HCT116 (cell line): ENCODE measurements around the gene SEMA3E. TPM values are rescaled to one million over a fixed set of nuclear protein-coding genes. Genes with fewer than 3 reads are reported as not detected.

ENCODE experiments used
- ATAC-seq: fragments of 200-7000 bp; cut with Tn5 transposase; 2 replicates; pipeline ENCODE4 v1.9.1; 2020; ENCODE audit warnings: mild to moderate bottlenecking, moderate library complexity
- BruUV-seq: library from RNA; stranded (reverse); fragments of 400-500 nt; replicated peaks from 2 replicates; lab custom pipeline; 2021; lab: Mats Ljungman, UMichigan
- CTCF ChIA-PET: fragments of 300-600 bp; sonication (Branson Sonifier 250); formaldehyde crosslinking; loops from one replicate; lab custom pipeline; 2021; ENCODE audit warnings: antibody characterized with exemption; lab: Charles Lee
- POLR2A ChIA-PET: fragments of 300-600, 350-600 bp; sonication (Branson Sonifier 250); formaldehyde crosslinking; loops from one replicate; lab custom pipeline; 2021; ENCODE audit warnings: antibody characterized with exemption; lab: Charles Lee
- RAD21 ChIA-PET, 2 experiments: fragments of 300-600 bp; sonication (Branson Sonifier 250); formaldehyde crosslinking; loops; one replicate each; lab custom pipeline; 2023; ENCODE audit warnings: low total read pairs in 2 of 2; ENCODE audit not compliant: uncharacterized antibody in 2 of 2, unreplicated experiment in 2 of 2, low non-redundant PET in 1 of 2; lab: Charles Lee
- DNase-seq: peaks from one replicate; pipeline ENCODE4 v3.0.0-alpha.2; 2010; ENCODE audit warnings: low read depth, low spot score
- H2AFZ ChIP-seq: fragments of 200-600 bp; shearing (Covaris generic), sonication (generic); 2 replicates; pipeline ENCODE4 v1.6.1; 2017; ENCODE audit warnings: low read depth, mixed run types, mixed read lengths, antibody characterized with exemption, low read length; ENCODE audit not compliant: poor library complexity, severe bottlenecking
- H3K27ac ChIP-seq: 2 replicates; pipeline ENCODE4 v1.5.1; 2012; ENCODE audit warnings: low read depth, low read length
- H3K27me3 ChIP-seq: fragments of 200-600 bp; sonication (generic); 2 replicates; pipeline ENCODE4 v1.6.1; 2016; ENCODE audit warnings: mixed run types, low read length, mixed read lengths; ENCODE audit not compliant: insufficient read depth
- H3K36me3 ChIP-seq, 2 experiments: fragments of 200-500 bp in 1 of 2; fragments of 200-600 bp in 1 of 2; sonication (Bioruptor generic) in 1 of 2; sonication (generic) in 1 of 2; 2 replicates each; pipeline versions ENCODE4 v1.5.1 to v1.6.1; 2014 to 2016; ENCODE audit warnings: low read length in 2 of 2, inconsistent platforms in 1 of 2, mixed read lengths in 1 of 2, mixed run types in 1 of 2; ENCODE audit not compliant: insufficient read depth in 2 of 2, control insufficient read depth in 1 of 2
- H3K4me1 ChIP-seq, 2 experiments: fragments of 200-600 bp in 1 of 2; sonication (generic) in 1 of 2; 2 replicates each; pipeline versions ENCODE4 v1.5.1 to v1.6.1; 2012 to 2017; ENCODE audit warnings: low read length in 2 of 2, inconsistent platforms in 1 of 2, mild to moderate bottlenecking in 1 of 2, mixed read lengths in 1 of 2, mixed run types in 1 of 2, moderate library complexity in 1 of 2; ENCODE audit not compliant: insufficient read depth in 2 of 2, control insufficient read depth in 1 of 2
- H3K4me2 ChIP-seq: fragments of 200-600 bp; sonication (generic); 2 replicates; pipeline ENCODE4 v1.6.1; 2017; ENCODE audit warnings: mixed run types, low read length, mixed read lengths
- H3K4me3 ChIP-seq, 2 experiments: fragments of 200-600 bp in 1 of 2; sonication (generic) in 1 of 2; replicated peaks in 1 of 2; 2 replicates each; pipeline ENCODE4 v1.5.1; 2011 to 2016; ENCODE audit warnings: low read length in 2 of 2, control low read depth in 1 of 2, low read depth in 1 of 2, mild to moderate bottlenecking in 1 of 2, mixed read lengths in 1 of 2, mixed run types in 1 of 2
- H3K79me2 ChIP-seq: fragments of 200-600 bp; sonication (generic); 2 replicates; pipeline ENCODE4 v1.6.1; 2017; ENCODE audit warnings: mild to moderate bottlenecking, mixed run types, low read length, moderate library complexity, mixed read lengths; ENCODE audit not compliant: insufficient read depth
- H3K9ac ChIP-seq: fragments of 200-600 bp; sonication (generic); 2 replicates; pipeline ENCODE4 v1.6.1; 2016; ENCODE audit warnings: low read length, mixed read lengths
- H3K9me2 ChIP-seq: fragments of 200-600 bp; sonication (generic), shearing (Covaris generic); 2 replicates; pipeline ENCODE4 v1.6.1; 2017; ENCODE audit warnings: mixed run types, mild to moderate bottlenecking, moderate library complexity; ENCODE audit not compliant: insufficient read depth
- H3K9me3 ChIP-seq, 2 experiments: fragments of 200-500 bp in 1 of 2; fragments of 200-600 bp in 1 of 2; sonication (Bioruptor generic) in 1 of 2; sonication (generic) in 1 of 2; 2 replicates each; pipeline ENCODE4 v1.6.1; 2014 to 2017; ENCODE audit warnings: low read length in 2 of 2, mixed read lengths in 2 of 2, inconsistent platforms in 1 of 2, low read depth in 1 of 2, mild to moderate bottlenecking in 1 of 2, mixed run types in 1 of 2, moderate library complexity in 1 of 2; ENCODE audit not compliant: control insufficient read depth in 1 of 2, insufficient read depth in 1 of 2
- H4K20me1 ChIP-seq: fragments of 200-600 bp; sonication (generic), shearing (Covaris generic); 2 replicates; pipeline ENCODE4 v1.6.1; 2017; ENCODE audit warnings: mixed run types, mild to moderate bottlenecking, moderate library complexity; ENCODE audit not compliant: insufficient read depth
- CBX3 ChIP-seq: IDR thresholded peaks from 2 replicates; pipeline ENCODE4 v1.6.1; 2012; ENCODE audit warnings: low read depth
- CEBPB ChIP-seq: IDR thresholded peaks from 2 replicates; pipeline ENCODE4 v1.6.1; 2012; ENCODE audit warnings: low read depth
- ELF1 ChIP-seq: IDR thresholded peaks from 2 replicates; pipeline ENCODE4 v1.6.1; 2012; ENCODE audit warnings: low read depth, borderline replicate concordance
- EZH2 ChIP-seq: fragments of 200-600 bp; sonication (generic); IDR thresholded peaks from 2 replicates; pipeline ENCODE4 v1.6.1; 2017; ENCODE audit warnings: antibody characterized with exemption, mixed run types
- FOSL1 ChIP-seq: IDR thresholded peaks from 2 replicates; pipeline ENCODE4 v1.6.1; 2012; ENCODE audit warnings: low read depth
- JUND ChIP-seq: IDR thresholded peaks from 2 replicates; pipeline ENCODE4 v1.6.1; 2012
- MAX ChIP-seq: IDR thresholded peaks from 2 replicates; pipeline ENCODE4 v1.6.1; 2012
- POLR2A ChIP-seq: IDR thresholded peaks from 2 replicates; pipeline ENCODE4 v1.7.0; 2011; ENCODE audit warnings: borderline replicate concordance; ENCODE audit not compliant: insufficient read depth, insufficient read length; ENCODE audit errors: extremely low read depth
- RAD21 ChIP-seq: IDR thresholded peaks from 2 replicates; pipeline ENCODE4 v1.6.1; 2012; ENCODE audit warnings: low read depth, mild to moderate bottlenecking
- SIN3A ChIP-seq: IDR thresholded peaks from 2 replicates; pipeline ENCODE4 v1.6.1; 2012; ENCODE audit warnings: low read depth
- SRF ChIP-seq: IDR thresholded peaks from 2 replicates; pipeline ENCODE4 v1.6.1; 2012; ENCODE audit warnings: low read depth
- TCF7L2 ChIP-seq: IDR thresholded peaks from 2 replicates; pipeline ENCODE4 v1.7.0; 2011; ENCODE audit warnings: borderline replicate concordance, inconsistent platforms; ENCODE audit not compliant: insufficient read depth, insufficient read length; ENCODE audit errors: extremely low read depth
- YY1 ChIP-seq: IDR thresholded peaks from 2 replicates; pipeline ENCODE4 v1.6.1; 2011; ENCODE audit warnings: low read length, low read depth, moderate library complexity, mild to moderate bottlenecking; ENCODE audit not compliant: insufficient replicate concordance; ENCODE audit errors: extremely low read depth
- ZBTB33 ChIP-seq: IDR thresholded peaks from 2 replicates; pipeline ENCODE4 v1.6.1; 2011; ENCODE audit warnings: mild to moderate bottlenecking, low read length, moderate library complexity; ENCODE audit not compliant: insufficient replicate concordance; ENCODE audit errors: extremely low read depth
- ZFX ChIP-seq: fragments of 450-650 bp; IDR thresholded peaks from 2 replicates; pipeline ENCODE4 v1.6.1; 2017
- ZNF274 ChIP-seq: fragments of 200-500 bp; sonication (Bioruptor generic); IDR thresholded peaks from 2 replicates; pipeline ENCODE4 v1.6.1; 2014; ENCODE audit warnings: mild to moderate bottlenecking, low read depth, low read length, inconsistent platforms
- intact Hi-C: fragments of 100-400 bp; cut with micrococcal nuclease; formaldehyde crosslinking; loops from 2 replicates; pipeline ENCODE4 v1.10.0; 2022
- total RNA-seq: library from RNA; stranded (reverse); gene quantifications from one replicate; pipeline ENCODE4 v1.2.1, GENCODE V29; 2021; ENCODE audit not compliant: unreplicated experiment
- TF ChIP-seq, protein P1 (sequence below), 3 experiments: fragments of 200-600 bp in 1 of 3; sonication (generic) in 1 of 3; IDR thresholded peaks in 2 of 3; conservative IDR thresholded peaks in 1 of 3; 2 replicates each; pipeline ENCODE4 v1.5.1; 2012 to 2017; ENCODE audit warnings: low read depth in 2 of 3, low read length in 2 of 3, antibody characterized with exemption in 1 of 3, borderline replicate concordance in 1 of 3, control low read depth in 1 of 3, mild to moderate bottlenecking in 1 of 3, mixed read lengths in 1 of 3, mixed run types in 1 of 3, moderate library complexity in 1 of 3; ENCODE audit not compliant: insufficient read depth in 1 of 3
- TF ChIP-seq, protein P2 (sequence below): IDR thresholded peaks from 2 replicates; pipeline ENCODE4 v1.6.1; 2012

Gene SEMA3E
- total RNA-seq, 1 experiment from 2014 or later: 1.6 TPM

- H3K9ac ChIP-seq: no peak overlapping the region
- TF ChIP-seq FOSL1 (no peak), EZH2 (no peak), TCF7L2 (no peak), CBX3 (no peak), JUND (no peak), SIN3A (no peak), ZBTB33 (no peak), ZFX (no peak), SRF (no peak), MAX (no peak), CEBPB (no peak), RAD21 (no peak), ELF1 (no peak), ZNF274 (no peak), YY1 (no peak), POLR2A (no peak)
- TF ChIP-seq, protein P1, sequence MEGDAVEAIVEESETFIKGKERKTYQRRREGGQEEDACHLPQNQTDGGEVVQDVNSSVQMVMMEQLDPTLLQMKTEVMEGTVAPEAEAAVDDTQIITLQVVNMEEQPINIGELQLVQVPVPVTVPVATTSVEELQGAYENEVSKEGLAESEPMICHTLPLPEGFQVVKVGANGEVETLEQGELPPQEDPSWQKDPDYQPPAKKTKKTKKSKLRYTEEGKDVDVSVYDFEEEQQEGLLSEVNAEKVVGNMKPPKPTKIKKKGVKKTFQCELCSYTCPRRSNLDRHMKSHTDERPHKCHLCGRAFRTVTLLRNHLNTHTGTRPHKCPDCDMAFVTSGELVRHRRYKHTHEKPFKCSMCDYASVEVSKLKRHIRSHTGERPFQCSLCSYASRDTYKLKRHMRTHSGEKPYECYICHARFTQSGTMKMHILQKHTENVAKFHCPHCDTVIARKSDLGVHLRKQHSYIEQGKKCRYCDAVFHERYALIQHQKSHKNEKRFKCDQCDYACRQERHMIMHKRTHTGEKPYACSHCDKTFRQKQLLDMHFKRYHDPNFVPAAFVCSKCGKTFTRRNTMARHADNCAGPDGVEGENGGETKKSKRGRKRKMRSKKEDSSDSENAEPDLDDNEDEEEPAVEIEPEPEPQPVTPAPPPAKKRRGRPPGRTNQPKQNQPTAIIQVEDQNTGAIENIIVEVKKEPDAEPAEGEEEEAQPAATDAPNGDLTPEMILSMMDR (IDR thresholded peaks at IDR 0.05 in 2 of 3, conservative IDR thresholded peaks at IDR 0.05 in 1 of 3; ENCODE audit: borderline replicate concordance in 1 of 3, insufficient read depth in 1 of 3, low read depth in 2 of 3, low read length in 2 of 3): no peak
- TF ChIP-seq, protein P2, sequence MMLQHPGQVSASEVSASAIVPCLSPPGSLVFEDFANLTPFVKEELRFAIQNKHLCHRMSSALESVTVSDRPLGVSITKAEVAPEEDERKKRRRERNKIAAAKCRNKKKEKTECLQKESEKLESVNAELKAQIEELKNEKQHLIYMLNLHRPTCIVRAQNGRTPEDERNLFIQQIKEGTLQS: no peak
- TF ChIP-seq, all 23 proteins: peak for 0
- ChIA-PET CTCF (no interaction called here), RAD21 (no interaction called here), POLR2A (no interaction called here)
- intact Hi-C loops: no loop called here
- no peaks in the 10 kb centered on the region for H4K20me1 ChIP-seq
- no peaks in the 10 kb centered on the region for H3K79me2 ChIP-seq
- no peaks in the 10 kb centered on the region for H3K9me3 ChIP-seq
- no peaks in the 10 kb centered on the region for H3K36me3 ChIP-seq
- H3K27ac ChIP-seq: no peak overlapping the region
- H3K27me3 ChIP-seq: no peaks in the 10 kb centered on the region
- H3K4me3 ChIP-seq: no peak overlapping the region
- DNase-seq: no peak
- no peaks in the 10 kb centered on the region for H3K9me2 ChIP-seq
- BruUV-seq: no TSS peak
- H3K4me1 ChIP-seq: peaks cover 0 to 3% of the 10 kb centered on the region in 2 experiments; a peak in 1 of 4 replicates
- H2AFZ ChIP-seq: no peak overlapping the region
- no peak for ATAC-seq
- no peak overlapping the region for H3K4me2 ChIP-seq
These were observed 2.9 kb downstream of the SEMA3E start for GRCh38 chr7:83646027-83646426.
